Central memory CD8-positive, alpha-beta T cell (primary cell): Measurements from ENCODE around the gene RXFP1.

Source experiments
- ATAC-seq: fragments of 150-1000 bp; cut with Tn5 transposase; replicated peaks from 2 replicates; pipeline ENCODE4 v1.10.0; 2022; ENCODE audit warnings: mild to moderate bottlenecking, moderate FRiP score, moderate number of reproducible peaks; ENCODE audit not compliant: poor library complexity, severe bottlenecking; ENCODE audit errors: extremely low read depth
- DNase-seq, 2 donors: peaks; one replicate each; pipeline ENCODE4 v3.0.0; 2021; ENCODE audit warnings: low spot score in 2 of 2
- H3K27ac Mint-ChIP-seq: one replicate; pipeline ENCODE4 v1.8.0; 2022; ENCODE audit warnings: low read depth, mild to moderate bottlenecking, moderate library complexity, mixed read lengths
- H3K27me3 Mint-ChIP-seq: one replicate; pipeline ENCODE4 v1.8.0; 2022; ENCODE audit warnings: mixed read lengths
- H3K36me3 Mint-ChIP-seq: one replicate; pipeline ENCODE4 v1.8.0; 2022; ENCODE audit warnings: mild to moderate bottlenecking, moderate library complexity, mixed read lengths; ENCODE audit not compliant: insufficient read depth
- H3K4me1 Mint-ChIP-seq: one replicate; pipeline ENCODE4 v1.8.0; 2022; ENCODE audit warnings: mixed read lengths
- H3K4me3 Mint-ChIP-seq: one replicate; pipeline ENCODE4 v1.8.0; 2022; ENCODE audit warnings: mild to moderate bottlenecking, moderate library complexity, mixed read lengths
- H3K9me3 Mint-ChIP-seq: one replicate; pipeline ENCODE4 v1.8.0; 2022; ENCODE audit warnings: mixed read lengths

The RXFP1 gene

GRCh38 chr4:158530898-158531297 is 9.2 kb downstream of the RXFP1 start:
- H3K9me3 Mint-ChIP-seq = peaks cover 6% of the 10 kb centered on the region
- H3K4me3 Mint-ChIP-seq = no peak overlapping the region
- H3K27ac Mint-ChIP-seq = no peak overlapping the region
- no peaks in the 10 kb centered on the region for H3K4me1 Mint-ChIP-seq
- no peaks in the 10 kb centered on the region for H3K36me3 Mint-ChIP-seq
- DNase-seq (no peak), ATAC-seq (no peak)
- peaks cover 10% of the 10 kb centered on the region for H3K27me3 Mint-ChIP-seq

- DNase-seq (no peak), ATAC-seq (no peak)
- H3K9me3 Mint-ChIP-seq = peaks cover 6% of the 10 kb centered on the region
- no peak overlapping the region for H3K4me3 Mint-ChIP-seq
- H3K36me3 Mint-ChIP-seq = no peaks in the 10 kb centered on the region
- H3K4me1 Mint-ChIP-seq = no peaks in the 10 kb centered on the region
- H3K27ac Mint-ChIP-seq = no peak overlapping the region
- H3K27me3 Mint-ChIP-seq = peaks cover 16% of the 10 kb centered on the region
These were observed 11.0 kb downstream of the RXFP1 start for GRCh38 chr4:158532556-158533231.

- Mint-ChIP-seq H3K36me3 (no peaks in the 10 kb centered on the region), H3K27me3 (peaks cover 19% of the 10 kb centered on the region), H3K27ac (no peak overlapping the region), H3K4me1 (no peaks in the 10 kb centered on the region), H3K9me3 (peaks cover 6% of the 10 kb centered on the region), H3K4me3 (no peak overlapping the region)
- DNase-seq = no peak
- ATAC-seq = no peak
These were observed 13.0 kb downstream of the RXFP1 start for GRCh38 chr4:158534727-158535126.

- Mint-ChIP-seq H3K4me3 (no peak overlapping the region), H3K9me3 (peaks cover 6% of the 10 kb centered on the region), H3K27ac (no peak overlapping the region), H3K4me1 (no peaks in the 10 kb centered on the region), H3K36me3 (no peaks in the 10 kb centered on the region), H3K27me3 (peaks cover 19% of the 10 kb centered on the region)
- DNase-seq (no peak), ATAC-seq (no peak)
These were observed 13.5 kb downstream of the RXFP1 start for GRCh38 chr4:158535130-158535614.

GRCh38 chr4:158536833-158537232 is 15.2 kb downstream of the RXFP1 start:
- Mint-ChIP-seq H3K4me1 (no peaks in the 10 kb centered on the region), H3K9me3 (no peaks in the 10 kb centered on the region)

GRCh38 chr4:158538176-158538575 is 16.5 kb downstream of the RXFP1 start:
- Mint-ChIP-seq H3K27ac (no peak overlapping the region), H3K4me1 (no peaks in the 10 kb centered on the region), H3K4me3 (no peak overlapping the region), H3K9me3 (no peaks in the 10 kb centered on the region), H3K36me3 (no peaks in the 10 kb centered on the region), H3K27me3 (peaks cover 9% of the 10 kb centered on the region)
- DNase-seq = no peak
- no peak for ATAC-seq

More at GRCh38 chr4:158536833-158537232, 15.2 kb downstream of the RXFP1 start:
- peaks cover 19% of the 10 kb centered on the region for H3K27me3 Mint-ChIP-seq
- ATAC-seq (no peak), DNase-seq (no peak)
- H3K27ac Mint-ChIP-seq = no peak overlapping the region
- no peaks in the 10 kb centered on the region for H3K36me3 Mint-ChIP-seq
- no peak overlapping the region for H3K4me3 Mint-ChIP-seq

GRCh38 chr4:158538911-158539310 is 17.2 kb downstream of the RXFP1 start:
- no peaks in the 10 kb centered on the region for H3K4me1 Mint-ChIP-seq
- H3K27me3 Mint-ChIP-seq = peaks cover 9% of the 10 kb centered on the region
- no peak overlapping the region for H3K4me3 Mint-ChIP-seq
- DNase-seq (no peak), ATAC-seq (no peak)
- no peak overlapping the region for H3K27ac Mint-ChIP-seq
- H3K36me3 Mint-ChIP-seq = no peaks in the 10 kb centered on the region
- H3K9me3 Mint-ChIP-seq = peaks cover 5% of the 10 kb centered on the region

GRCh38 chr4:158540125-158540907 is 18.6 kb downstream of the RXFP1 start:
- no peaks in the 10 kb centered on the region for H3K36me3 Mint-ChIP-seq
- H3K9me3 Mint-ChIP-seq = peaks cover 5% of the 10 kb centered on the region
- DNase-seq (no peak), ATAC-seq (no peak)
- H3K27ac Mint-ChIP-seq = no peak overlapping the region
- peaks cover 9% of the 10 kb centered on the region for H3K27me3 Mint-ChIP-seq
- no peaks in the 10 kb centered on the region for H3K4me1 Mint-ChIP-seq
- no peak overlapping the region for H3K4me3 Mint-ChIP-seq

- no peak for ATAC-seq
- DNase-seq = no peak
- no peak overlapping the region for H3K27ac Mint-ChIP-seq
These were observed 19.8 kb downstream of the RXFP1 start for GRCh38 chr4:158541506-158541905.

GRCh38 chr4:158543191-158543590 is 21.5 kb downstream of the RXFP1 start:
- Mint-ChIP-seq H3K4me1 (no peaks in the 10 kb centered on the region), H3K9me3 (peaks cover 13% of the 10 kb centered on the region), H3K36me3 (no peaks in the 10 kb centered on the region), H3K27ac (no peak overlapping the region), H3K4me3 (no peak overlapping the region), H3K27me3 (no peaks in the 10 kb centered on the region)
- DNase-seq (no peak), ATAC-seq (no peak)

More at GRCh38 chr4:158541506-158541905, 19.8 kb downstream of the RXFP1 start:
- Mint-ChIP-seq H3K4me1 (no peaks in the 10 kb centered on the region), H3K36me3 (no peaks in the 10 kb centered on the region), H3K27me3 (peaks cover 9% of the 10 kb centered on the region), H3K4me3 (no peak overlapping the region), H3K9me3 (peaks cover 5% of the 10 kb centered on the region)

- Mint-ChIP-seq H3K27ac (no peak overlapping the region), H3K4me3 (no peak overlapping the region), H3K27me3 (no peaks in the 10 kb centered on the region), H3K9me3 (peaks cover 13% of the 10 kb centered on the region), H3K4me1 (no peaks in the 10 kb centered on the region), H3K36me3 (no peaks in the 10 kb centered on the region)
- DNase-seq (no peak), ATAC-seq (no peak)
These were observed 22.5 kb downstream of the RXFP1 start for GRCh38 chr4:158544141-158544540.

GRCh38 chr4:158553364-158553763 is 31.7 kb downstream of the RXFP1 start:
- no peak overlapping the region for H3K27ac Mint-ChIP-seq
- DNase-seq (no peak), ATAC-seq (no peak)
- H3K9me3 Mint-ChIP-seq = peaks cover 5% of the 10 kb centered on the region
- no peaks in the 10 kb centered on the region for H3K36me3 Mint-ChIP-seq
- H3K4me3 Mint-ChIP-seq = no peak overlapping the region
- H3K4me1 Mint-ChIP-seq = no peaks in the 10 kb centered on the region
- peaks cover 41% of the 10 kb centered on the region for H3K27me3 Mint-ChIP-seq

- Mint-ChIP-seq H3K4me3 (no peak overlapping the region), H3K27me3 (peaks cover 16% of the 10 kb centered on the region), H3K36me3 (no peaks in the 10 kb centered on the region), H3K9me3 (no peaks in the 10 kb centered on the region), H3K4me1 (no peaks in the 10 kb centered on the region), H3K27ac (no peak overlapping the region)
- DNase-seq (no peak), ATAC-seq (no peak)
These were observed 38.6 kb downstream of the RXFP1 start for GRCh38 chr4:158560284-158560683.
